Measurements from ENCODE around the gene ZNF576. TPM values are rescaled to one million over a fixed set of nuclear protein-coding genes. Genes with fewer than 3 reads are reported as not detected.
"Not testable (repeated sequence)": the region's sequence is repeated elsewhere in the genome, so short reads cannot be mapped to it uniquely, and the experiment has no call there.

Gene ZNF576, protein sequence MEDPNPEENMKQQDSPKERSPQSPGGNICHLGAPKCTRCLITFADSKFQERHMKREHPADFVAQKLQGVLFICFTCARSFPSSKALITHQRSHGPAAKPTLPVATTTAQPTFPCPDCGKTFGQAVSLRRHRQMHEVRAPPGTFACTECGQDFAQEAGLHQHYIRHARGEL
- 12.3 TPM for polyA plus RNA-seq (2013, experiment 1 of 2; ENCODE audit: insufficient read length)
- polyA plus RNA-seq (2013, experiment 2 of 2; ENCODE audit: insufficient read length) = 7.7 TPM

- peak; percentile 99 for DNase-seq
These were observed at the start of gene ZNF576, which contains the start of gene IRGQ for GRCh38 chr19:43595999-43596841. TSS of gene ZNF576 (plus strand) at chr19:43596595. CDS start at chr19:43597109, 514 bp downstream. TSS of gene IRGQ (minus strand) at chr19:43596134. CDS start at chr19:43595338, 796 bp downstream.

DNA sequence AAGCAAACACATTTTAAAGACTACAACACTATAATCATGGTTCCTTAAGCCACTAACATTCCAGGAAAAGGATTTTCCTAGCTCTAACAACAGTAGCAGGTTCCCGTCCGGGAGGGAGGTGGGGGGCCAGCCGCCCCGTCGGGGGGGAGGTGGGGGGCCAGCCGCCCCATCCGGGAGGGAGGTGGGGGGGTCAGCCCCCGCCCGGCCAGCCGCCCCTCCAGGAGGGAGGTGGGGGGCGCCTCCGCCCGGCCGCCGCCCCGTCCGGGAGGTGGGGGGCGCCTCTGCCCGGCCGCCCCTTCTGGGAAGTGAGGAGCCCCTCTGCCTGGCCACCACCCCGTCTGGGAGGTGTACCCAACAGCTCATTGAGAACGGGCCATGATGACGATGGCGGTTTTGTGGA lies 48.5 kb upstream of the ZNF576 start:
- not testable (repeated sequence) for DNase-seq

DNA sequence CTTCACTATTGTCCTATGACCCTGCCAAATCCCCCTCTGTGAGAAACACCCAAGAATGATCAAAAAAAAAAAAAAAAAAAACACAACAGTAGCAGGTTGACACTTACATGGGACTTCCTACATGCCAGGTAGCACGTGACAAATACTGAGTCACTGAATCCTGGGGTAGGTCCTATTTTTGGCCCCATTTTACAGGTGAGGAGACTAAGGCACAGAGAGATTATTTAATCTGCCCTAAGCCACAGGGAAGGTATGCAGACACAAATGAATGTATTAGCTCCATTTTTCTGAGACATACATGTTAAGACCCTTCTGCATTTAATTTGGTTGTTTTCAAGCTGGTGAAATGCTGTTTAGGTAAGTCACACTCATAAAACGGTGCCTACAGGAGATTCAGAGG lies 47.7 kb upstream of the ZNF576 start:
- no peak for DNase-seq

GRCh38 chr19:43551399-43552197 lies 44.8 kb upstream of the ZNF576 start:
- no peak for DNase-seq

DNA sequence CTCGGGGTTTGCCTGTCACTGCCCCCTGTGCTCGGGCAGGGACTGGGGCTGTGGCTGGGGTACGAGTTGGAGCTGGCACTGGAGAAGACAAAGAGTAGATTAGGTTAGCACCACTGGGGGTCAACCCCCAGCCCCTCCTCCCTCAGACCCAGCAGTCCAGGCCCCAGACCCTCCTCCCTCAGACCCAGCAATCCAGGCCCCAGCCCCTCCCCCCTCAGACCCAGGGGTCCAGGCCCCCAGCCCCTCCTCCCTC lies 44.3 kb upstream of the ZNF576 start:
- DNase-seq = no peak

DNA sequence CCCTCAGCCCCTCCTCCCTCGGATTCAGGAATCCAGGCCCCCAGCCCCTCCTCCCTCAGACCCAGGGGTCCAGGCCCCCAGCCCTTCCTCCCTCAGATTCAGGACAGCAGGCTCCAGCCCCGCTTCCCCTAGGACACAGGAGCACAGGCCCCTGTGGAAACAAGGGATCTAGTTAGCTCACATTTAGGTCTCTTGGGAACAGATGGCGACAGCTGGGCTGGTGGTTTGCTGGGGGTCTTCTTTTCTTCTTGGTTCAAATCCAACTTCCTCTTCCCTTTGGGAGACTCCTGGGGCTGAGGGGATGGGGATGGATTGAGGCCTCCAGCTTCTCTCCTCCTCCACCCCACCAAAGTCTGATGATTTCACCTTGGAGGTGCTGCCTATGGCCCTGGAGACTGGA lies 43.8 kb upstream of the ZNF576 start:
- no peak for DNase-seq

DNA sequence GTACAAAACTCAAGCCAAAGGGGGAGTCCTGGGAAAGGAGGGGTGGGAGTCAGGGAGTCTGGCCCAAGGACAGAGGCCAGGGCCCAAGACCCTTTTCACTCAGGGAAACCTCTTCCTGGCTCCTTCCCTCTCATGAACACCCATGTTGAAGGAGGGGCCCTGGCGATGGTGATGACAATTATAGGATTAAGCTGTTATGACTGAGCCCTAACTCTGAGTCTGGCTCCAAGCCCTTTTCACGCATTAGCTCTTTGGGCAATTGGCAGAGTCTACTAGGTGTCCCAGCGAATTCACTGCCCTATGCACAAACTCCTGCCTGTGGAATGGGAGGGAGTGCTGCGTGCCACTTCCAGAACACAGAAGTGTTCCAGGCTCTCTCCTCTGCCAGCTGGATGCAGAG lies 42.7 kb upstream of the ZNF576 start:
- no peak for DNase-seq

DNA sequence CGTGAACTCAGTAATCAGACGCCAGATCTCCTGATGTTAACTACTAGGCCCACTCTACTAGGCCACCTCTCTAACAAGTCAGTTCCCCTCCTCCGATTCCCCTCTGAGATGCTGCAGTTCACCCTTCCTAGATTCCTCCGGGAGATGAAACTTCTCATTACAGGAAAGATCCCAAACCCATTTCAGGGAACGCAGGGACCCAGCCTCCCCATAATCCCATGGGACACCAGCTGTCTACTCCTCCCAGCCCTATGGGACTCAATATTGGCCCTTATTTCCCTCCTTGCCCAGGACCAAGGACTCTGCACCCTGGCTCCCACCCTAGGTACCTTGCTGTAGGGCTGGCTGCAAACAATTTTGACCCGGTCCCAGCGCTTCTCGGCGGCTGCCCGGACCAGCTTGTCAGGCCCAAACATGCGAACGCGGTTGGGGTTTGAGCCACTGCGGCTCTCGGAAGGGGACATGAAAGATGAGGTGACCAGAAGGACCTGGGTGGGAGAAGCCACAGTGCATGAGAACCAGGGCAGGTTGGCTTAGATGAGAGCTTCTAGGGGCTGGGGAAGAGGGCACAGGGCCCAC lies 42.0 kb upstream of the ZNF576 start:
- DNase-seq = no peak

DNA sequence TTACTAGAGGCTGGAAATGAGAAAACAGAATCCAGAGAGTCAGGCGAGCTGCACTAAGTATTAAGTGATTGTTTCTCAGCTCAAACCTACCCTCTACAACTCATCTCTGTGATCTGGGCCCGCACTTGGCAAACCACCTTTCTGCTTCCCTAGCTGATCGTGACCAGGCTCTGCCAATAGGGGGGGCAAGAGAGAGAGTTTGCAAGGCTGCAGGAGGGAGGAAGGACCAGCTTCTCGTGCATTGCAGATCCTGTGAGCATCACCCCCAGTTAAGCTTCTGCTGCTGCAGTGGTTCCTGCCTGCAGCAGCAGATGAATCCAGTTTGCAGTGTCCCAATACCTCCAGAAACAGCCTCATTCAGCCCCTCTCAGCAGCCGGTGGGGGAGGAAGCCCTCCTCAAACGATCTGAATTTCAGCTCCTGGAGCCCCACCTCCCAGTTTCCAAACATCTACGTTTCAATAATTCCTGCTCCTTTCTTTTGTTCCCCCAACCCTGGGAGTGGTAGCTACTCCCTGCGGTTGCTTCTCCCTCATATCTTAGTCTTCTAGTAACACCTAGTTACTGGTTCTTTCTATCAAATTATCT lies 41.1 kb upstream of the ZNF576 start:
- peak; percentile 65 for DNase-seq

GRCh38 chr19:43560687-43561086 lies 35.7 kb upstream of the ZNF576 start:
- DNase-seq = peak; percentile 37

- no peak for DNase-seq
These were observed 35.0 kb upstream of the ZNF576 start for GRCh38 chr19:43561139-43561970.

DNA sequence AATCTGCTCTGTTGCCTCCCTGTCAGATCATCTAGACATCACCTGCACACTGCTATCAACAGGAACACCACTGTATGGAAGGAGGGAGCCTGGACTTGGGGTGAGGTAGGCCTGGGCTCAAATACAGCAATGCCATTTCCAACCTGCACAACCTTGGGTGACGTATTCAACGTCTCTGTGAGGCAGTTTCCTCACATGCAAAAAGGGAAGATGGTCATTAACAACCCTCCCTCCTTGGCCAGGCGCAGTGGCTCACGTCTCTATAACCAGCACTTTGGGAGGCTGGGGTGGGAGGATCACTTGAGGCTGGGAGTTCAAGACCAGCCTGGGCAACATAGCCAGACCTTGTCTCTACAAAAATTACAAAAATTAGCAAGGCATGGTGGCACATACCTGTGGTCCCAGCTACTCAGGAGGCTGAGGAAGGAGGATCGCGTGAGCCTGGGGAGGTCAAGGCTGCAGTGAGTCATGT lies 34.1 kb upstream of the ZNF576 start:
- DNase-seq = no peak

DNA sequence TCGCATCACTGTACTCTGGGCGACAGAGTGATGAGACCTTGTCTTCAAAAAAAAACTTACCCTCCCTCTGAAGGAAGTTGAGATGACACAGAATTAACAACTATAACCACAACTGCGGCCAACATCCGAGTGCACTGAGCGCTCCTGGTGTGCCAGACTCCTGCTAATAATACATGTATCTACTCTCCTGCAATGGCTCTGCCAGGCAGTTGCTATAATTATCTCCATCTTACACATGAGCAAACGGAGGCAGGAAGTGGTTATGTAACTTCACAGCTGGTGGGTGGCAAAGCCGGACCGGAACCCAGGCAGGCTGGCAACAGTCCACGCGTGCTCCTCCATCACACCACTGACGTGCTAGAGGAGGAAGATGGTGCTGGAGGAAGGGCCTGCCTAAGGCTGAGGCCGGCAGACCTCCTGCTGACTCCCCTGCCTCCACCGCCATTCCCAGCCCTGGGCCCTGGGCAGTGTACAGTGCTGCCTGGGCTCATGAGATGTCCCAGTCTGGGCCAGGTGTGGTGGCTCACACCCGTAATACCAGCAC lies 33.6 kb upstream of the ZNF576 start:
- peak; percentile 94 for DNase-seq

GRCh38 chr19:43563816-43564457 lies 32.5 kb upstream of the ZNF576 start:
- DNase-seq = no peak

DNA sequence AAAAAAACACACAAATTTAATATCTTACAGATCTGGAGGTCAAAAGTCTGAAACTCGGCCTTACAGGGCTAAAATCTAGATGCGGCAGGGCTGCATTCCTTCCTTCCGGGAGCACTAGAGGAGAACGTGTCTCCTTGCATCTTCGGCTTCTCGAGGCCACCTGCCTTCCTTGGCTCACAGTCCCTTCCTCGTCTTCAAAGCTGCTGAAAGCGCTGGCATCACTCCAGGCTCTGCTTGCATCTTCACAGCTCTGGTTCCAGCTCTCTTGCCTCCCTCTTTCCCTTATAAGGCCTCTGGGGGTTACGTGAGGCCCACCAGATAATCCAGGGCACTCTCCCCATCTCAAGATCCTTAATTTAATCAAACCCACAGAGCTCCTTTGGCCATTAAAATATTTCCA lies 31.6 kb upstream of the ZNF576 start:
- no peak for DNase-seq

DNA sequence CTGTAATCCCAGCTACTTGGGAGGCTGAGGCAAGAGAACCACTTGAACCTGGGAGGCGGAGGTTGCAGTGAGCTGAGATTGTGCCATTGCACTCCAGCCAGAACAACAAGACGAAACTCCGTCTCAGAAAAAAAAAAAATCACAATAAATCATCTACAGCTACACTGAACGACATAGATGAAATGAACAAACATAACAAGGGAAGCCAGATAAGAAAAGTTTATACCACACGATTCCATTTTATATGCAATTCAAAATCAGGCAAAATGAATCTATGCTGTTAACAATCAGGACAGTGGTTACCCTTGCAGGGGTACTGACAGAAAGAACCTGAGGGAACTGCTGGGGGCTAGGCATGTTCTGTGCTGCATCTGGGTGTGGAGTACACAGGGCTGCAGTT lies 26.7 kb upstream of the ZNF576 start:
- DNase-seq = no peak

DNA sequence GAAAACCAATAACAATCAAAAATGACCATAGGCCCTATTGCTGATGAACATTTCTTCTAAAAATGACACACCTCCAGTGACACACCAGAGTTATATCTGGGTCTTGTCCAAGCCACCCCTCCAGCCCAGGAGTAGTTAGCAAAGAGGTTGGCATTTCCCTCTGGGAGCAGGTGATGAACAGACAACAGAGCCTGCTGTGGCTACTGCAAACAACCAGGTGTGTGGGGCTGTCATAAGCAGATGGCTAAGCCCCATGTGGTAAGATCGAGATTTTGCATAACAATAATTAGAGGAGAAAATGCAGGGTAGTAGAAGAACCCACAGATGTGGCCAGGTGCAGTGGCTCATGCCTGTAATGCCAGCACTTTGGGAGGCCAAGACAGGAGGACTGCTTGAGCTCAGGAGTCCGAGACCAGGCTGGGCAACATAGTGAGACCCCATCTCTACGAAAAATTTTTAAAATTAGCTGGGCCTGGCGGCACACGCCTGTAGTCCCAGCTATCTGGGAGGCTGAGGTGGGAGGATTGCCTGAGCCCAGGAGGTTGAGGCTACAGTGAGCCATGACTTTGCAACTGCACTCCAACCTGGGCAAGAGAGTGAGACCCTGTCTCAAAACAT lies 26.1 kb upstream of the ZNF576 start:
- no peak for DNase-seq

DNA sequence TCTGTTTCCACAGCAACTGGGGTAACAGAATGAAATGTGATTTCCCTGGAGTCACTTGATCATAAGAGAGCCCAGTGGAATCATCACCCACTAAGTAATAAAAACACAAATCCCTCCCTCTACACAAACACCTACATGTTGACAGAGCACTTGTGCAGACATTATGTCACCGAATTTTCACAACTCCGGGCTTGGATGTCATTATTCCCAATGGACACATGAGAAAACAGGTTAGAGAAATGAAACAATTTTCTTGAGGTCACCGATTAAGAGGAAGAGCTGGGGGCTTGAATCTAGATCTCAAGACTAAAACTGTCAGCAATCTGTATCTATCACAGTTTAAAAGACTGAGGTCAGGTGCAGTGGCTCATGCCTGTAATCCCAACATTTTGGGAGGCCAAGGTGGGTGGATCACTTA lies 24.2 kb upstream of the ZNF576 start:
- DNase-seq = no peak

DNA sequence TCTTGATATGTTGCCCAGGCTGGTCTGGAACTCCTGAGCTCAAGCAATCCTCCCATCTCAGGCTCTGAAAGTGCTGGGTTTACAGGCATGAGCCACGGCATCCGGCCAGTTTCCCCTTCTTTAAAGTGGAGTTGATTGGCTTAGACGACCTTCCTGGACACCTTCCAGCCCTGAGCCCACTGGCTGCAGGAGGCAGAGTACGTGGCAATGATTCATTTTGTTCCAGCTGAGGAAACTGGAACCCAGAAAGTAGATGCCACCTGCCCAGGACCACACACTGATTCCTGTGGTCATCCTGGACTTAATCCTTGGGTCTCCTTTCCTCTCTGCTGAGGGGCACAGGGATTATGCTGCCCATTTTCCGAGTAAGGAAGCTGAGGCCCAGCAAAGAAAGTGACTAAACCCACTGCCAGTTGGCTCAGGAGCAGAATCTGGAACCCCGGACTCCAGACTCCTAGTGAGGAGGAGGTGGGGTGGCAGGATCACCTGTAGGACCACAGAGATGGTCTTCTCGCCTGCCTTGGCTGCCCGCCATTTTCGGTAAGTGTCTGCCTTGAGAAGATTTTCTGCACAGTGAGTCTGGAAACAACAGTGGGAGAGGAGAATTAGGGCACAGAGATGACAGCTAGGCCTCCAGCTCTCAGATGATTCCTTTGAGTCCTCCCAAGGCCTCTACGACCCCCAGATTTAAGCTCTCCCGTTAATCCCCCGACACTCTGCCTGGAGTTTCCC lies 21.8 kb upstream of the ZNF576 start:
- DNase-seq = no peak
